OCI-LY3 (cell line): ENCODE data around the gene KCNQ1.

Experiments used
- H2AFZ ChIP-seq: fragments of 200-600, 300-600 bp; shearing (Covaris generic); 2 replicates; pipeline ENCODE4 v1.6.0; 2014; ENCODE audit warnings: antibody characterized with exemption, low read depth, low read length
- H3K27ac ChIP-seq: fragments of 200-600, 300-600 bp; sonication (generic); 2 replicates; pipeline ENCODE4 v1.5.1; 2014; ENCODE audit warnings: mild to moderate bottlenecking, low read length, moderate library complexity, mixed read lengths
- H3K27me3 ChIP-seq: fragments of 200-600, 300-600 bp; sonication (generic); 2 replicates; pipeline ENCODE4 v1.6.1; 2014; ENCODE audit warnings: low read depth, low read length, mixed read lengths
- H3K36me3 ChIP-seq: fragments of 200-600, 300-600 bp; sonication (generic); replicated peaks from 2 replicates; pipeline ENCODE3; 2014; ENCODE audit warnings: low read depth, low read length, mixed read lengths
- H3K4me1 ChIP-seq: fragments of 300-600, 200-600 bp; sonication (generic); 2 replicates; pipeline ENCODE4 v1.6.1; 2014; ENCODE audit warnings: low read length, mixed read lengths
- H3K4me2 ChIP-seq: fragments of 200-600, 300-600 bp; sonication (generic); 2 replicates; pipeline ENCODE4 v1.6.1; 2014; ENCODE audit warnings: low read length, mixed read lengths
- H3K4me3 ChIP-seq: fragments of 300-600, 200-600 bp; sonication (generic); 2 replicates; pipeline ENCODE4 v1.5.1; 2014; ENCODE audit warnings: antibody characterized with exemption, mild to moderate bottlenecking, low read length, moderate library complexity
- H3K79me2 ChIP-seq: fragments of 300-600, 200-600 bp; shearing (Covaris generic); 2 replicates; pipeline ENCODE4 v1.6.1; 2014; ENCODE audit warnings: mild to moderate bottlenecking, low read length, mixed read lengths
- H3K9ac ChIP-seq: fragments of 300-600, 200-600 bp; shearing (Covaris generic); 2 replicates; pipeline ENCODE4 v1.6.0; 2014; ENCODE audit warnings: mild to moderate bottlenecking, low read length, moderate library complexity
- H3K9me3 ChIP-seq: fragments of 200-600, 300-600 bp; shearing (Covaris generic); 2 replicates; pipeline ENCODE4 v1.6.1; 2014; ENCODE audit warnings: low read length, mixed read lengths; ENCODE audit not compliant: insufficient read depth
- H4K20me1 ChIP-seq: fragments of 200-600, 300-600 bp; sonication (generic); 2 replicates; pipeline ENCODE4 v1.6.1; 2016; ENCODE audit warnings: low read length, mixed read lengths; ENCODE audit not compliant: insufficient read depth
- EZH2phosphoT487 ChIP-seq: fragments of 200-600 bp; shearing (Covaris generic); IDR thresholded peaks from 2 replicates; pipeline ENCODE4 v1.6.1; 2018; ENCODE audit warnings: antibody characterized with exemption, mixed run types, low read depth
- TF ChIP-seq, protein P1 (sequence below): fragments of 200-600, 300-600 bp; sonication (generic); IDR thresholded peaks from 2 replicates; pipeline ENCODE4 v1.5.1; 2014; ENCODE audit warnings: antibody characterized with exemption, low read length, low read depth

The KCNQ1 gene

DNA sequence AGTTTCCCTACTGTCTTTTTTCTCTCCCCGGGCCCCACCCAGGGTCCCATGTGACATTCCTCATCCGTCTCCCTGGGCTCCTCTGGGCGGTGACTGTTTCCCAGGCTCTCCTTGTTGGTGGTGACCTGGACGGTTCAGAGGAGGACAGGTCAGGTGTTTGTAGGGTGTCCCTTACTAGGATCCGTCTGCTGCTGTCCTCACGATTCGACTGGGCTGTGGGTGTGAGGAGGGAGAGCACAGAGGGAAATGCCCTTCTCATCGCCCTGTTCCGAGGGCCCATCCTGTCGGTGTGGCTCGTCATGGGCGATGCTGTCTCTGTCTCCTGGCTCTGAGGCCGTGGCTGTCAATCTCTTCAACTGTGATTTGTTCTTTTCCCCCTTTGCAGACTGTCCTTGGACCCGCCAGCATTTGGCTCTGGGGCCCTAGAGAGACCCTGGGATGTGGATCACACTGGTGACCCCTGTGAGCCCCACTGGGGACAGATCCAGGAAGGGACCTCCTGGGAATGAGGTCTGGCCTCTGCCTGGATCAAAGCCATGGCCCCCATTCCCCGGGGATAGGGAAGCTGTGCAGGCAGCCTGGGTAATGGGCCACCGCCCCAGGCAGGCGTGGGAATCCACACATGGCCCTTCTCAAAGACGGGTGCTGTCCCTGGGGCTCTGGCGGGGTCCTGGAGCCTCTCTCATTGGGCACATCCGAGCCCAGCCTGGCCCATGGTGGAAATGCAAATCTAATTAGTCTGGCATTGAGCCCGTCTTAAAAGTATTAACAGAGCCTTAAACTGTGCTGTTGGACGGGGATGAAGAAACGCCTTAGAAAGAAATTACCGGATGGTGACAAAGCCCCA, 301.8 kb downstream of the KCNQ1 start:
- H3K4me3 ChIP-seq = no peak overlapping the region
- no peaks in the 10 kb centered on the region for H3K36me3 ChIP-seq
- no peaks in the 10 kb centered on the region for H3K4me1 ChIP-seq
- H3K79me2 ChIP-seq = no peaks in the 10 kb centered on the region
- H3K9ac ChIP-seq = no peak overlapping the region
- no peaks in the 10 kb centered on the region for H3K27me3 ChIP-seq
- H3K9me3 ChIP-seq = no peaks in the 10 kb centered on the region
- no peaks in the 10 kb centered on the region for H4K20me1 ChIP-seq
- TF ChIP-seq, protein P1, sequence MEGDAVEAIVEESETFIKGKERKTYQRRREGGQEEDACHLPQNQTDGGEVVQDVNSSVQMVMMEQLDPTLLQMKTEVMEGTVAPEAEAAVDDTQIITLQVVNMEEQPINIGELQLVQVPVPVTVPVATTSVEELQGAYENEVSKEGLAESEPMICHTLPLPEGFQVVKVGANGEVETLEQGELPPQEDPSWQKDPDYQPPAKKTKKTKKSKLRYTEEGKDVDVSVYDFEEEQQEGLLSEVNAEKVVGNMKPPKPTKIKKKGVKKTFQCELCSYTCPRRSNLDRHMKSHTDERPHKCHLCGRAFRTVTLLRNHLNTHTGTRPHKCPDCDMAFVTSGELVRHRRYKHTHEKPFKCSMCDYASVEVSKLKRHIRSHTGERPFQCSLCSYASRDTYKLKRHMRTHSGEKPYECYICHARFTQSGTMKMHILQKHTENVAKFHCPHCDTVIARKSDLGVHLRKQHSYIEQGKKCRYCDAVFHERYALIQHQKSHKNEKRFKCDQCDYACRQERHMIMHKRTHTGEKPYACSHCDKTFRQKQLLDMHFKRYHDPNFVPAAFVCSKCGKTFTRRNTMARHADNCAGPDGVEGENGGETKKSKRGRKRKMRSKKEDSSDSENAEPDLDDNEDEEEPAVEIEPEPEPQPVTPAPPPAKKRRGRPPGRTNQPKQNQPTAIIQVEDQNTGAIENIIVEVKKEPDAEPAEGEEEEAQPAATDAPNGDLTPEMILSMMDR = no peak
- no peak for TF ChIP-seq EZH2phosphoT487
- no peak overlapping the region for H2AFZ ChIP-seq
- no peak overlapping the region for H3K27ac ChIP-seq
- no peak overlapping the region for H3K4me2 ChIP-seq

GRCh38 chr11:2747248-2748027, 302.6 kb downstream of the KCNQ1 start:
- H3K27ac ChIP-seq = no peak overlapping the region
- H3K9ac ChIP-seq = no peak overlapping the region
- H3K9me3 ChIP-seq = no peaks in the 10 kb centered on the region
- H2AFZ ChIP-seq = no peak overlapping the region
- TF ChIP-seq EZH2phosphoT487 = no peak
- TF ChIP-seq, protein P1 = no peak
- no peak overlapping the region for H3K4me3 ChIP-seq
- no peaks in the 10 kb centered on the region for H3K79me2 ChIP-seq
- no peaks in the 10 kb centered on the region for H4K20me1 ChIP-seq
- H3K36me3 ChIP-seq = no peaks in the 10 kb centered on the region
- no peaks in the 10 kb centered on the region for H3K4me1 ChIP-seq
- H3K4me2 ChIP-seq = no peak overlapping the region
- H3K27me3 ChIP-seq = no peaks in the 10 kb centered on the region

DNA sequence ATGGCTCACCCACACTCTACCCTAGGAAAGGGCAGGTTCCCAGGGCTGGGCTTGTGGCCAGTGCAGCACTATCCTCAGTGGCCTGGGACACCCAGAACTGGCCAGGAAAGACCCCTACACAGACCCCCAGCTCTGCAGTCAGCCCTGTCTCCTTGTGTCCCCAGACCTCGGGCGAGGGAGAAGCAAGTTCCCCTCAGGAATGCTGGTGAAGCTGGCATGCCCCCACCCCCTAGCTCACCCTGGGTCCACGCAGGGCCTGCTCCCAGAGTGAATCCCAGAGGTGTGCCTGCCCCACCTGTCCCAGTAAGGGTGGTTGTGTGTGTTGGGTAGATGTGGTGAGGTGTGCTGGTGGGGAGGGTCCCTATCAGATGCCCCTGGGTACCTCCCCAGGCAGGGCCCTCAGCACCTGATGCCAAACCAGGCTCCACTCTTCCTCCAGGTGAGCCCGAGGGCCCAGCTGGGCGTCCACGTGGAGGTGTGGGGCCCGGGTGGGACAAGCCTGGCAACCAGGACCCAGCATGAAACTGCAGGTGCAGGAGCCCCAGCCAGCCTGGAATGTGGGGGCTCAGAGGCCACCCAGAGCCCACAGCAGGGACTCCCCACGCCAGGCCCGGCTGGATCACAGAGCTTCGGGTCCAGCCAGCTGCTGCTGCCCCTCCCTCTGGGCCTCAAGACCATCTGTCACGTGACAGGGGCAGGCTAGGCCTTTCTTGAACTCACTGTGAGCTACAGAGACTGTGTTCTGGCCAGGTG, 303.4 kb downstream of the KCNQ1 start:
- Histone ChIP-seq H3K27me3 (peaks cover 5% of the 10 kb centered on the region; the same call in 1 of the 2 replicates), H3K4me2 (no peak overlapping the region)

More for the DNA sequence above, 303.4 kb downstream of the KCNQ1 start:
- Histone ChIP-seq H3K79me2 (no peaks in the 10 kb centered on the region), H3K36me3 (no peaks in the 10 kb centered on the region), H3K4me3 (no peak overlapping the region), H3K4me1 (no peaks in the 10 kb centered on the region), H2AFZ (no peak overlapping the region), H3K9me3 (no peaks in the 10 kb centered on the region), H3K27ac (no peak overlapping the region), H3K9ac (no peak overlapping the region), H4K20me1 (no peaks in the 10 kb centered on the region)
- TF ChIP-seq, protein P1 = no peak
- no peak for TF ChIP-seq EZH2phosphoT487
